WTC11 (cell line): Measurements from ENCODE around the gene AJAP1. TPM values are rescaled to one million over a fixed set of nuclear protein-coding genes. Genes with fewer than 3 reads are reported as not detected.

Experiments used
- ATAC-seq: fragments of 200-7000 bp; cut with Tn5 transposase; 2 replicates; pipeline ENCODE4 v1.10.0; 2021; ENCODE audit warnings: mild to moderate bottlenecking, moderate library complexity
- CTCF ChIA-PET: fragments of 300-600 bp; sonication (Branson Sonifier 250); formaldehyde crosslinking; loops from one replicate; lab custom pipeline; 2021; ENCODE audit warnings: antibody characterized with exemption; lab: Charles Lee
- POLR2A ChIA-PET: fragments of 350-600 bp; sonication (Branson Sonifier 250); formaldehyde crosslinking; loops from one replicate; lab custom pipeline; 2021; ENCODE audit warnings: antibody characterized with exemption; lab: Charles Lee
- DNase-seq: peaks from one replicate; pipeline ENCODE4 v3.0.0; 2021; ENCODE audit warnings: low spot score
- H3K27ac Mint-ChIP-seq: 2 replicates; pipeline ENCODE4 v1.8.0; 2021; ENCODE audit warnings: mixed read lengths
- H3K27me3 Mint-ChIP-seq: 2 replicates; pipeline ENCODE4 v1.8.0; 2021; ENCODE audit warnings: low read depth, mild to moderate bottlenecking, moderate library complexity, mixed read lengths
- H3K36me3 Mint-ChIP-seq: 2 replicates; pipeline ENCODE4 v1.8.0; 2021; ENCODE audit warnings: mixed read lengths
- H3K4me1 Mint-ChIP-seq: 2 replicates; pipeline ENCODE4 v1.8.0; 2022; ENCODE audit warnings: mixed read lengths
- H3K4me3 Mint-ChIP-seq: 2 replicates; pipeline ENCODE4 v1.8.0; 2021; ENCODE audit warnings: mild to moderate bottlenecking, moderate library complexity, mixed read lengths
- H3K9me3 Mint-ChIP-seq: 2 replicates; pipeline ENCODE4 v1.8.0; 2021; ENCODE audit warnings: mixed read lengths
- CBFB ChIP-seq: sonication (generic); formaldehyde crosslinking; IDR thresholded peaks from 2 replicates; pipeline ENCODE4 v1.8.1; 2022; ENCODE audit warnings: mild to moderate bottlenecking, low read depth, missing genetic modification reagents
- CREM ChIP-seq: sonication (generic); formaldehyde crosslinking; IDR thresholded peaks from 2 replicates; pipeline ENCODE4 v1.8.1; 2022; ENCODE audit warnings: mild to moderate bottlenecking, missing genetic modification reagents, moderate library complexity
- E2F4 ChIP-seq: sonication (generic); formaldehyde crosslinking; IDR thresholded peaks from 2 replicates; pipeline ENCODE4 v1.8.1; 2022; ENCODE audit warnings: low read depth, mild to moderate bottlenecking, moderate library complexity, missing genetic modification reagents, borderline replicate concordance
- ELF4 ChIP-seq: sonication (generic); formaldehyde crosslinking; IDR thresholded peaks from 2 replicates; pipeline ENCODE4 v1.8.1; 2022; ENCODE audit warnings: low read depth, mild to moderate bottlenecking, moderate library complexity, missing genetic modification reagents
- ESRRA ChIP-seq: sonication (generic); formaldehyde crosslinking; IDR thresholded peaks from 2 replicates; pipeline ENCODE4 v1.8.1; 2022; ENCODE audit warnings: mild to moderate bottlenecking, missing genetic modification reagents, borderline replicate concordance
- HMGA2 ChIP-seq: fragments of 250-450 bp; sonication (Bioruptor Pico); IDR thresholded peaks from 2 replicates; pipeline ENCODE4 v1.4.0; 2021; ENCODE audit warnings: mild to moderate bottlenecking, moderate library complexity
- JAZF1 ChIP-seq: fragments of 250-450 bp; sonication (Bioruptor Pico); IDR thresholded peaks from 2 replicates; pipeline ENCODE4 v1.9.0; 2021; ENCODE audit warnings: moderate library complexity, mild to moderate bottlenecking, inconsistent platforms
- PREB ChIP-seq: sonication (generic); formaldehyde crosslinking; IDR thresholded peaks from 2 replicates; pipeline ENCODE4 v1.8.1; 2022; ENCODE audit warnings: mild to moderate bottlenecking, missing genetic modification reagents, moderate library complexity, borderline replicate concordance
- SOX15 ChIP-seq: fragments of 250-450 bp; sonication (Bioruptor Pico); IDR thresholded peaks from 2 replicates; pipeline ENCODE4 v1.9.0; 2021; ENCODE audit warnings: mild to moderate bottlenecking
- SP1 ChIP-seq: sonication (generic); formaldehyde crosslinking; conservative IDR thresholded peaks from 2 replicates; pipeline ENCODE4 v1.8.1; 2022; ENCODE audit warnings: missing genetic modification reagents
- TCF7 ChIP-seq: sonication (generic); formaldehyde crosslinking; IDR thresholded peaks from 2 replicates; pipeline ENCODE4 v1.8.0; 2022; ENCODE audit warnings: mild to moderate bottlenecking, low read depth, missing genetic modification reagents, moderate library complexity
- TEAD4 ChIP-seq: sonication (generic); formaldehyde crosslinking; IDR thresholded peaks from 2 replicates; pipeline ENCODE4 v1.8.0; 2022; ENCODE audit warnings: mild to moderate bottlenecking, missing genetic modification reagents
- ZNF232 ChIP-seq: sonication (generic); formaldehyde crosslinking; IDR thresholded peaks from 2 replicates; pipeline ENCODE4 v1.8.0; 2022; ENCODE audit warnings: mild to moderate bottlenecking, missing genetic modification reagents
- ZNF416 ChIP-seq: fragments of 250-450 bp; sonication (Bioruptor Pico); IDR thresholded peaks from 2 replicates; pipeline ENCODE4 v1.9.0; 2021; ENCODE audit warnings: mild to moderate bottlenecking, inconsistent platforms
- ZNF532 ChIP-seq: fragments of 250-450 bp; sonication (Bioruptor Pico); IDR thresholded peaks from 2 replicates; pipeline ENCODE4 v1.9.0; 2021; ENCODE audit warnings: mild to moderate bottlenecking, borderline replicate concordance
- total RNA-seq: library from RNA; stranded (reverse); gene quantifications from 3 replicates; pipeline ENCODE4 v1.2.3, GENCODE V29; 2021
- TF ChIP-seq, protein P1 (sequence below): sonication (generic); formaldehyde crosslinking; IDR thresholded peaks from 2 replicates; pipeline ENCODE4 v1.8.1; 2023; ENCODE audit warnings: mild to moderate bottlenecking, moderate library complexity, missing genetic modification reagents
- TF ChIP-seq, protein P2 (sequence below): sonication (generic); formaldehyde crosslinking; conservative IDR thresholded peaks from 2 replicates; pipeline ENCODE4 v1.8.1; 2023; ENCODE audit warnings: mild to moderate bottlenecking, low read depth, missing genetic modification reagents, moderate library complexity
- TF ChIP-seq, protein P3 (sequence below): sonication (generic); formaldehyde crosslinking; IDR thresholded peaks from 2 replicates; pipeline ENCODE4 v1.8.1; 2022; ENCODE audit warnings: missing genetic modification reagents, borderline replicate concordance

AJAP1 gene
- total RNA-seq, 1 experiment from 2014 or later = 2.1 TPM

GRCh38 chr1:4729090-4729471 lies 74.7 kb downstream of the AJAP1 start:
- H3K27ac Mint-ChIP-seq = no peak overlapping the region
- no peak for ATAC-seq
- CTCF ChIA-PET = no interaction called here

More at GRCh38 chr1:4729090-4729471, 74.7 kb downstream of the AJAP1 start:
- H3K27me3 Mint-ChIP-seq = no peaks in the 10 kb centered on the region; the same call in 1 of the 2 replicates
- H3K4me3 Mint-ChIP-seq = no peak overlapping the region
- H3K9me3 Mint-ChIP-seq = peaks cover 42% of the 10 kb centered on the region
- DNase-seq = no peak
- no peaks in the 10 kb centered on the region for H3K4me1 Mint-ChIP-seq
- TF ChIP-seq ZNF416 (CRISPR knock-in tag) (no peak), SP1 (CRISPR knock-in tag) (no peak), TEAD4 (CRISPR knock-in tag) (no peak), E2F4 (no peak), CREM (no peak), ZNF232 (CRISPR knock-in tag) (no peak), ESRRA (CRISPR knock-in tag) (no peak), SOX15 (CRISPR knock-in tag) (no peak), ELF4 (CRISPR knock-in tag) (no peak), ZNF532 (CRISPR knock-in tag) (no peak), PREB (no peak), CBFB (CRISPR knock-in tag) (no peak), HMGA2 (CRISPR knock-in tag) (no peak), JAZF1 (no peak), TCF7 (CRISPR knock-in tag) (no peak)
- TF ChIP-seq, protein P1, sequence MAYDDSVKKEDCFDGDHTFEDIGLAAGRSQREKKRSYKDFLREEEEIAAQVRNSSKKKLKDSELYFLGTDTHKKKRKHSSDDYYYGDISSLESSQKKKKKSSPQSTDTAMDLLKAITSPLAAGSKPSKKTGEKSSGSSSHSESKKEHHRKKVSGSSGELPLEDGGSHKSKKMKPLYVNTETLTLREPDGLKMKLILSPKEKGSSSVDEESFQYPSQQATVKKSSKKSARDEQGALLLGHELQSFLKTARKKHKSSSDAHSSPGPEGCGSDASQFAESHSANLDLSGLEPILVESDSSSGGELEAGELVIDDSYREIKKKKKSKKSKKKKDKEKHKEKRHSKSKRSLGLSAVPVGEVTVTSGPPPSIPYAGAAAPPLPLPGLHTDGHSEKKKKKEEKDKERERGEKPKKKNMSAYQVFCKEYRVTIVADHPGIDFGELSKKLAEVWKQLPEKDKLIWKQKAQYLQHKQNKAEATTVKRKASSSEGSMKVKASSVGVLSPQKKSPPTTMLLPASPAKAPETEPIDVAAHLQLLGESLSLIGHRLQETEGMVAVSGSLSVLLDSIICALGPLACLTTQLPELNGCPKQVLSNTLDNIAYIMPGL = no peak
- TF ChIP-seq, protein P2, sequence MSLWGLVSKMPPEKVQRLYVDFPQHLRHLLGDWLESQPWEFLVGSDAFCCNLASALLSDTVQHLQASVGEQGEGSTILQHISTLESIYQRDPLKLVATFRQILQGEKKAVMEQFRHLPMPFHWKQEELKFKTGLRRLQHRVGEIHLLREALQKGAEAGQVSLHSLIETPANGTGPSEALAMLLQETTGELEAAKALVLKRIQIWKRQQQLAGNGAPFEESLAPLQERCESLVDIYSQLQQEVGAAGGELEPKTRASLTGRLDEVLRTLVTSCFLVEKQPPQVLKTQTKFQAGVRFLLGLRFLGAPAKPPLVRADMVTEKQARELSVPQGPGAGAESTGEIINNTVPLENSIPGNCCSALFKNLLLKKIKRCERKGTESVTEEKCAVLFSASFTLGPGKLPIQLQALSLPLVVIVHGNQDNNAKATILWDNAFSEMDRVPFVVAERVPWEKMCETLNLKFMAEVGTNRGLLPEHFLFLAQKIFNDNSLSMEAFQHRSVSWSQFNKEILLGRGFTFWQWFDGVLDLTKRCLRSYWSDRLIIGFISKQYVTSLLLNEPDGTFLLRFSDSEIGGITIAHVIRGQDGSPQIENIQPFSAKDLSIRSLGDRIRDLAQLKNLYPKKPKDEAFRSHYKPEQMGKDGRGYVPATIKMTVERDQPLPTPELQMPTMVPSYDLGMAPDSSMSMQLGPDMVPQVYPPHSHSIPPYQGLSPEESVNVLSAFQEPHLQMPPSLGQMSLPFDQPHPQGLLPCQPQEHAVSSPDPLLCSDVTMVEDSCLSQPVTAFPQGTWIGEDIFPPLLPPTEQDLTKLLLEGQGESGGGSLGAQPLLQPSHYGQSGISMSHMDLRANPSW = no peak
- TF ChIP-seq, protein P3, sequence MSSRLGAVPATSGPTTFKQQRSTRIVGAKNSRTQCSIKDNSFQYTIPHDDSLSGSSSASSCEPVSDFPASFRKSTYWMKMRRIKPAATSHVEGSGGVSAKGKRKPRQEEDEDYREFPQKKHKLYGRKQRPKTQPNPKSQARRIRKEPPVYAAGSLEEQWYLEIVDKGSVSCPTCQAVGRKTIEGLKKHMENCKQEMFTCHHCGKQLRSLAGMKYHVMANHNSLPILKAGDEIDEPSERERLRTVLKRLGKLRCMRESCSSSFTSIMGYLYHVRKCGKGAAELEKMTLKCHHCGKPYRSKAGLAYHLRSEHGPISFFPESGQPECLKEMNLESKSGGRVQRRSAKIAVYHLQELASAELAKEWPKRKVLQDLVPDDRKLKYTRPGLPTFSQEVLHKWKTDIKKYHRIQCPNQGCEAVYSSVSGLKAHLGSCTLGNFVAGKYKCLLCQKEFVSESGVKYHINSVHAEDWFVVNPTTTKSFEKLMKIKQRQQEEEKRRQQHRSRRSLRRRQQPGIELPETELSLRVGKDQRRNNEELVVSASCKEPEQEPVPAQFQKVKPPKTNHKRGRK (CRISPR knock-in tag) = no peak
- peaks cover 67% of the 10 kb centered on the region for H3K36me3 Mint-ChIP-seq
- POLR2A ChIA-PET = no interaction called here
